Measurements from ENCODE around the gene PLXNA2.

PLXNA2 gene

DNA sequence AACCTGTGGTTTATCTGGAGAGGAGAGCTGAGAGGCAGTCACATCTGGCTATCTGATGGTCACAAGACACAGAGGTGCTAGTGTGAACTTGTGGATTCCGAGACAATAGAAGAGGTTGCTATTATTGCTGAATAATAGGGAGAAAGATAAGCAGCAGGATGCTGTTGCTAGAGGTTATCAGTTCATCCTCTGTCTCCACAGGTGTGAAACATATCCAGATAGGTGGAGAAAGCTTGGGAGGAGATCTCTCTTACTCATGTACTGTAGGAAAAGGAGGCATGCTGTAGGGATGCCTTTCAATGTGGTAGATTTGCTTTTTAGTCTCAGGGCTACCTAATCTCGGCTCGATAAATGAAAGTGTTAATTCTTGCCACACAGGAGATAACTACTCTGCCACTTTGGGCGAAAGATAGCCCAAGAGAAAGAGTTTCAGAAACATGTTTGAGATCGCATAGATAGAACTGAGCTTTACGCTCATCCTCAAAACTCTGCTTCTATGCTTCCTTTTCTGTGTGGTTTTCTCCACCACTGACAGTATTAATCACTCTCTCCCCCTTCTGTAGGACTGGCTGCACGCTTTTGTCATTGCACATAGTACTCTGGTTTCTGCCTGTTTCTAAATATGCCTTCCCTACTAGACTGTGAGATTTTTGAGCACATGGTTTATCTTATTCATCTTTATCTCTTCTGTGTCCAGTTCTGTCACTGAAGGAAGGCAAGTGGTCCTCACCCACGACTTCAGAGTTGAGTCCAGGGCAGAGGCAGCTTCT lies 36.7 kb upstream of the PLXNA2 start:
- DNase-seq (ENCODE audit: low spot score), result no peak
- TF ChIP-seq CTCF (IDR thresholded peaks at IDR 0.05; ENCODE audit: extremely low read depth, missing control alignments), result no peak

- DNase-seq (ENCODE audit: low spot score), result no peak
- TF ChIP-seq CTCF (IDR thresholded peaks at IDR 0.05; ENCODE audit: extremely low read depth, missing control alignments), result no peak
Measured at GRCh38 chr1:208279826-208280588, 35.8 kb upstream of the PLXNA2 start.

- no peak for TF ChIP-seq CTCF (IDR thresholded peaks at IDR 0.05; ENCODE audit: extremely low read depth, missing control alignments)
Measured at GRCh38 chr1:208278638-208279037, 34.5 kb upstream of the PLXNA2 start.

DNA sequence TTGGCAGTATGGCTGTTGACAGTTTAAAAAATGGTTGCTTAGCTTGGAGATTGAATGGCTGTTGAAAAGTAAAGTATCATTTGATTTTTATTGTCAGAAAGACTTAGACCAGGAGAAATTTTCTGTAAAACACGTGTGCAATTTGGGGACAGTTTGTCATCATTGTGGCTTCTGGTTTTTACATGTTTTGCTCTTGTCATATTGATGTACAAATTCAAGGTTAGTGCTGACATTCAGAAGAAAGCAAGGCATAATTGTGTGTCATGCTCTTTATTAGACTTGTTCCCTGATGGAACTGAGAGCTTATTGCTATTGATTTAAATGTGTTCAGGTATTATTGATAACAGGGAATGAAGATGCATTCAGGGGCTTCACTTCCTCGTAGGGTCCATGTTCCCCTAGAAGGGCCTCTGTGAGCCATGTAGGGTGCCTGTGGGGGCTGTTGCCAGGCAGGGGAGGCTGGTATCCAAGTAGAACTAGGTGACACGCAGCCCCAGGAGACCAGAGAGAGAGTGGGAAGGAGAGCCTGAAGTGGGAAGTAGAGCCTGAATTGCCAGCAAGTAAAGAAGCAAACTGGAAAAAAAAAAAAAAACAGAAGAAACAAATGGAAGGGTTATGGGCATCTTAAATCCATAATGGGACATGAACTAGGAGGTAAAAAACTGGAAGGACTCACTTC lies 32.7 kb upstream of the PLXNA2 start:
- TF ChIP-seq CTCF (IDR thresholded peaks at IDR 0.05; ENCODE audit: extremely low read depth, missing control alignments), result no peak
- no peak for DNase-seq (ENCODE audit: low spot score)

More at GRCh38 chr1:208278638-208279037, 34.5 kb upstream of the PLXNA2 start:
- DNase-seq (ENCODE audit: low spot score), result no peak

GRCh38 chr1:208275083-208275482 lies 30.9 kb upstream of the PLXNA2 start:
- no peak for DNase-seq (ENCODE audit: low spot score)
- no peak for TF ChIP-seq CTCF (IDR thresholded peaks at IDR 0.05; ENCODE audit: extremely low read depth, missing control alignments)

DNA sequence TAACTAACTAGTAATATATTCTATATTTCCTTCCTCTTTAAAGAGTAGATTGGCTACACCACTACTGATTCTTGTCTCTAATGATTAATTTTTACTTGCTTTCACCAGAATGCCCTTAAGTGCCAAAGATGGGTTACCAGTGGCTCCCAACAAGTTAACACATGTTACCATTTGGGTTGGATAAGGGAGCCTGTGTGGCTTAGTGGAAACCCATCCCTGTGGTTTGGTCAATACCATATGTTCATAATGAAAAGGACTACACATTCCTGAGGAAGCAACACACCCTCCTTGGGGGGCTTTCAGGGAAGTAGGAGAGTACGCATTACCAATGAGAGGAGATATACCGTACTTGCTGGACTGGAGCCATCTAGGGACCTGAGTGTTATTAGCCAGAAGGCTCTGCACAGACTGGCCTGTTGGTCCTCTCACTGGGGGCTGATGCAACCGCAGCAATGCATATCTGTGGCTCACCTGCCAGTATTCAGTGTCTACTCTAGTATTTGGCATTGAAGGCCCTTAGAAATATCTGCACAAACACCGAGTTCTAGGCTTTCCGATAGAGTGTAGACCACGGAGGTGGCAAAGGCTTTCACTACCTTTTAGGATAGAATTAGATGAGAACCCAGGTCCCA lies 29.3 kb upstream of the PLXNA2 start:
- no peak for TF ChIP-seq CTCF (IDR thresholded peaks at IDR 0.05; ENCODE audit: extremely low read depth, missing control alignments)
- no peak for DNase-seq (ENCODE audit: low spot score)
